Stimulated activated CD8-positive, alpha-beta memory T cell treated with anti-CD3 and anti-CD28 coated beads, Interleukin-4, amount 100 ng/mL, for 48 hours (primary cell): ENCODE data around the gene ITGB6.

Experiments used
- DNase-seq: peaks from one replicate; pipeline ENCODE4 v3.0.0-alpha.2; 2020

ITGB6 gene

GRCh38 chr2:160085662-160086061, 114.4 kb downstream of the ITGB6 start:
- DNase-seq = no peak

- no peak for DNase-seq
Observed at GRCh38 chr2:160077912-160078810, 121.9 kb downstream of the ITGB6 start.

- no peak for DNase-seq
Observed at GRCh38 chr2:160076914-160077313, 123.2 kb downstream of the ITGB6 start.

GRCh38 chr2:160076241-160076640, 123.8 kb downstream of the ITGB6 start:
- DNase-seq = no peak

- DNase-seq = no peak
Observed at GRCh38 chr2:160075171-160075570, 124.9 kb downstream of the ITGB6 start.

- DNase-seq = no peak
Observed at GRCh38 chr2:160073284-160073888, 126.7 kb downstream of the ITGB6 start.

- no peak for DNase-seq
Observed at GRCh38 chr2:160068906-160069305, 131.2 kb downstream of the ITGB6 start.

- no peak for DNase-seq
Observed at GRCh38 chr2:160064916-160065315, 135.2 kb downstream of the ITGB6 start.

GRCh38 chr2:160063879-160064612, 136.0 kb downstream of the ITGB6 start:
- DNase-seq = no peak

- no peak for DNase-seq
Observed at GRCh38 chr2:160063271-160063670, 136.8 kb downstream of the ITGB6 start.

- DNase-seq = no peak
Observed at GRCh38 chr2:160062292-160063005, 137.6 kb downstream of the ITGB6 start, which contains the start of gene PLA2R1. PLA2R1 (minus strand) TSS chr2:160062615; CDS start chr2:160062403, 212 bp downstream.

- DNase-seq = no peak
Observed at GRCh38 chr2:160061944-160062291, 138.2 kb downstream of the ITGB6 start.

- no peak for DNase-seq
Observed at GRCh38 chr2:160061533-160061932, 138.5 kb downstream of the ITGB6 start.

- DNase-seq = no peak
Observed at GRCh38 chr2:160060297-160060696, 139.8 kb downstream of the ITGB6 start.

GRCh38 chr2:160057356-160057755, 142.7 kb downstream of the ITGB6 start:
- no peak for DNase-seq

- no peak for DNase-seq
Observed at GRCh38 chr2:160055726-160056108, 144.4 kb downstream of the ITGB6 start.

- DNase-seq = no peak
Observed at GRCh38 chr2:160054984-160055725, 144.9 kb downstream of the ITGB6 start.

GRCh38 chr2:160053946-160054345, 146.1 kb downstream of the ITGB6 start:
- no peak for DNase-seq

GRCh38 chr2:160052531-160052930, 147.5 kb downstream of the ITGB6 start:
- DNase-seq = no peak

GRCh38 chr2:160051371-160051800, 148.7 kb downstream of the ITGB6 start:
- DNase-seq = no peak

- no peak for DNase-seq
Observed at GRCh38 chr2:160050147-160050546, 149.9 kb downstream of the ITGB6 start.
